A172 (cell line): ENCODE results near the gene NAPSA. TPM values are rescaled to one million over a fixed set of nuclear protein-coding genes. Genes with fewer than 3 reads are reported as not detected.
A peak's percentile ranks its signal among the peaks of the same experiment; 100 is the strongest.
"Not testable (repeated sequence)": the region's sequence is repeated elsewhere in the genome, so short reads cannot be mapped to it uniquely, and the experiment has no call there.

ENCODE experiments used
- DNase-seq: peaks from one replicate; pipeline ENCODE4 v3.0.0-alpha.2; 2015; ENCODE audit warnings: low spot score
- total RNA-seq: library from RNA; depleted of rRNA; stranded (reverse); fragments of >200 nt; shearing (Covaris generic); gene quantifications from 2 replicates; pipeline ENCODE4 v1.2.3, GENCODE V29; 2014

Gene NAPSA
- total RNA-seq, 1 experiment from 2014 or later = 0.16 TPM

GRCh38 chr19:50361290-50362029, 4.0 kb downstream of the NAPSA start:
- DNase-seq = no peak

DNA sequence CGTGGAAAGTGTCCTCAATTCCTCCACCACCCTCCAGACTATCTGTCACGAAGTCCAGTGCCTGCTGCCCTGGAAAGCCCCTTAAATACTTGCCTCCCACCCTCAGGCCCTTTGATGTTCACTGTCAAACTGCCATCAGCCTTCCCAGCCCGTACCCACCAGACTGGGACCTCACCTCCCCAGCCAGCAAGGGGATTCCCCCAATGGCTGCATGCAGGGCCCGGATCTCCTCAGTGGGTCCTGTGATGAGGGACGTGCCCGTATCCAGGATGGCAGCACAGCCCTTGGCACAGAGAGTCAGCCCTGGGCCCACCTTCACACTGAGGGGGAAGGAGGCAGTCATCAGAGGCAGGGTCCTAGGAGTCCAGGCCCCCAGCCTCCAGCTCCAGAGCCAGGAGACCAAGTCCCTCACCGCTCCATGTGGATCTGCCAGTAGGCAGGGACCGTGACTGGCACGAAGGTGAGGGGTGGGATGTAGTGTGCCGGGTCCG, 6.1 kb downstream of the NAPSA start:
- no peak for DNase-seq

GRCh38 chr19:50358483-50359327, 6.7 kb downstream of the NAPSA start:
- no peak for DNase-seq

- peak; percentile 62 for DNase-seq
Measured at GRCh38 chr19:50357178-50358100, 8.0 kb downstream of the NAPSA start.

DNA sequence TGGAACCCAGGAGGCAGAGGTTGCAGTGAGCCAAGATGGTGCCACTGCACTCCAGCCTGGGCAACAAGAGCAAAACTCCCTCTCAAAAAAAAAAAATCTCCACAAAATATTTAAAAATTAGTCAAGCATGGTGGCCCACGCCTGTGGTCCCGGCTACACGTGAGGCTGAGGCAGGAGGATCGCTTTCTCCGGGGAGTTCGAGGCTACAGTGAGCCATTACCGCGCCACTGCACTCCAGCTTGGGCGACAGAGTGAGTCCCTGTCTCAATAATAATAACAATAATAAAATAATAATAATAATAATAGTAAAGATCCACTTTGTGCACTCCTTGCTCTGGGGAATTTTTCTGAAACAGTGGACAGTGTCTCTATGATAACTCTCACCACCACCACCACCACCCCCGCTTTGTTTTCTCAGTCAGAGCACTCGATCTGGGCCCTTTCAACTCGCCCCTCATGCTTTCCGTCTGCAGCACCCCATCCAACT, 8.7 kb downstream of the NAPSA start:
- no peak for DNase-seq

- not testable (repeated sequence) for DNase-seq
Measured at GRCh38 chr19:50353487-50353880, 12.0 kb downstream of the NAPSA start.

GRCh38 chr19:50352242-50352641, 13.2 kb downstream of the NAPSA start:
- DNase-seq = no peak

DNA sequence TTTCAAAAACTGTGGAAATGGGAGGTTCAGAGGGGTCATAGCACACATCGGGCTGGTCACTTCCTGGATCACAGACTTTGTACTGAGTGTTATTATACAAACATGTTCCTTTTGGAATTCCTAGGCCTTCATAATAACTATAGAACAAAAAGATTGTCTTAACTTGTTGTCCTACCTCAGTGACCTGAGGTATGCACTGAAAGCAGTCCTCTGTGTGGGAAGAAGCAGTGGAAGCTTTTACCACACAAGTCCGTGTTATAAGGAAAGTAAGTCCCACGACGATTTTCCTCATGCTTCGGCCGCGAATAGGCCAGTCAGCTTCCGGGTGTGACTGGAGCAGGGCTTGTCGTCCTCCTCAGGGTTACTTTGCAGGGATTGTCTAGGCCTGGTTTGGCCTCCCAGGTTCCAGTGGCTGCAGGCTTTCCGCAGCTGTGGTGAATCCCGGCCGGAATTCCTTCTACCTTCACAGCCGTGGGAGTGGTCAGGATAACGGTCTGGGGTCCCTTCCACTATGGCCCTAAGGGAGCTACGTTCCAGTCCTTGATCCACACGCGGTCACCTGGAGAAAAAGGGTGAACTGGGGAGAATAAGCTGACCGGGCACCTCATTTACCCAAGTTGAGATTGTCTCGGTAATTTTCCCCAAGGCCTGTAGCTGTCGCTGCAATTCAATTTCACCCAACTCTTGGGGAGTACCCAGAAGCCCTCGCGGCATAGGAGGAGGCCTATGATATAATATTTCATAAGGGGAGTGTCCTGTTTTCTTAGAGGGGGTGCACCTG, 16.0 kb downstream of the NAPSA start:
- no peak for DNase-seq

GRCh38 chr19:50347089-50347581, 18.3 kb downstream of the NAPSA start:
- not testable (repeated sequence) for DNase-seq

GRCh38 chr19:50344661-50345318, 20.6 kb downstream of the NAPSA start:
- DNase-seq = no peak

- no peak for DNase-seq
Measured at GRCh38 chr19:50341091-50341564, 24.3 kb downstream of the NAPSA start.

DNA sequence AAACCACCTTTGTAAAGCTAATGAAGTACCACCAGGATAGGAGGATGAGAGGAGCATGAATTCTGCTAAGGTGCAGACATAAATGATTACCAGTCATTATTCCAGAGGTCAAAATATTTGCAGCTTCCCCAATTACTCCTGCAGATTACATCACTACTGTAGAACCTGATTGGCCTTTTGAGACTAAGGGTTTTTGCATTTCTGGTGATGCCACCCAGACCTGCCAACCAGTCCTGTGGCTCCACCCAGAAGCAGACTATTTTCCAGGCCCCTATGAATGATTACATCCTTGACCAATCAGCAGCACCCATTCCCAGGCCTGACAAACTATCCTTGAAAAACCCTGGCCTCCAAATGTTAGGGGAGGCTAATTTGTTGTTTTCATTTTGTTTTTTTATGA, 25.1 kb downstream of the NAPSA start:
- DNase-seq = no peak

DNA sequence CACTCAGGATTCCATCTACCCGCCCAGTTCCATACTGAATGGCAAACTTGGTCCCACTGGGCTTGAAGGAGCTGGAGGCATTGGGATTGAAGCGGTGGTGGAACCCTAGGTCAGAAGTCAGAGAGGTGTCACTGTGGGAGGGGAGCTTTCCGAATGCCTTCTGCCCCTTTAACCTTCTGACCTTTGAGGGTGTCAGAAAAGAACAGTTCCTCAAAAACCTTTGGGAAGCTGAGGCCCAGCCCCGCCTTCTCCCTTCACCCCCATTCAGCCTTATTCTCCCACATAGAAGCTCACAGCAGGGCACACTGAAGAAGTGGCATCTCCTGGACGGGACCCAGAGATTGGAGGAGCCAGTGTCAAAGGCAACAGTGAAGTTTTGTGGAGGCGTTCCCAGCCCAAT, 28.4 kb downstream of the NAPSA start:
- DNase-seq = not testable (repeated sequence)

DNA sequence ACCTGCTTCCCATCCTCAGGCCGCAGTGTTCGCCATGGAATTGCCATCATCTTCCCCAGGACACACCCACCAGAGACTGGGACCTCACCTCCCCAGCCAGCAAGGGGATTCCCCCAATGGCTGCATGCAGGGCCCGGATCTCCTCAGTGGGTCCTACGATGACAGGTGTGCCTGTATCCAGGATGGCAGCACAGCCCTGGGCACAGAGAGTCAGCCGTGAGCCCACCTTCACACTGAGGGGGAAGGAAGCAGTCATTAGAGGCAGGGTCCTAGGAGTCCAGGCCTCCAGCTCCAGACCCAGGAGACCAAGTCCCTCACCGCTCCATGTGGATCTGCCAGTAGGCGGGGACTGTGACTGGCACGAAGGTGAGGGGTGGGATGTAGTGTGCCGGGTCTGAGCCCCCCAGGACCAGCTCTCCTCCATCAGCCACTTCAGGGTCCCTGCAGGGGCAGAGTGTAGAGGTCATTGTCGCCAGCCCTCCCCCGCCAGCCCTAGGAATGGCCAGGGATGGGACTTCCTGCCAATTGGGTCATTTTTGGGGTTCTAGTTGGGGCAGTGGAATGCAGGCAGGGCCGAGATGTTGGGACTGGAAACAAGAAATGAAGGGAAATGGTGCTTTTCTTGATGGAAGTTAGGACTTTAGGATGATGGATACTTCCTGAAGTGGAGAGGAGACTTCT, 30.6 kb downstream of the NAPSA start:
- no peak for DNase-seq

GRCh38 chr19:50333737-50334617, 31.5 kb downstream of the NAPSA start:
- no peak for DNase-seq

DNA sequence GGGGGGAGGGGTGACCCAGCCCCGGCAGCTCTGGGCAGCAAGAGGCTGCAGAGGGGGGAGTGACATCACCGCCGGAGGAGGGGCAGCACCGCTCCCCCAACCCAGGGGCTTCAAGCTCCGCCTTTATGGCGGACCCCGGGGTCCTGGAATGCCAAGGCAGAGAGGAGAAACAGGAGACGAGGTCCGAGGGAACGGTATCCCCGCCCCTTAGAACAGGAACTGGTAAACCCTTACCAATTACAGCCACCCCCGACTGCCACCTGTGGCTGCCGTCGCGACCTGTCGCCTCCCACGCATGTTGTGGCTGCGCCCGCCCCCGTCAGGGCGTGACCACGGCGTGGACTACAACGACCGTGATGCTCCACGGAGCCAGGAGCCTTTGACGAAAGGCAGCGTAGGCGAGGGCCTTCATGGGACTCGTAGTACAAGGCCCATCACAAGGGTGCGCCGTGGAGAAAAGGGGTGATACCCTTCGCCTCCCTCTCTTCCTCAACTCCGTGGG, 32.2 kb downstream of the NAPSA start:
- peak; percentile 92 for DNase-seq

DNA sequence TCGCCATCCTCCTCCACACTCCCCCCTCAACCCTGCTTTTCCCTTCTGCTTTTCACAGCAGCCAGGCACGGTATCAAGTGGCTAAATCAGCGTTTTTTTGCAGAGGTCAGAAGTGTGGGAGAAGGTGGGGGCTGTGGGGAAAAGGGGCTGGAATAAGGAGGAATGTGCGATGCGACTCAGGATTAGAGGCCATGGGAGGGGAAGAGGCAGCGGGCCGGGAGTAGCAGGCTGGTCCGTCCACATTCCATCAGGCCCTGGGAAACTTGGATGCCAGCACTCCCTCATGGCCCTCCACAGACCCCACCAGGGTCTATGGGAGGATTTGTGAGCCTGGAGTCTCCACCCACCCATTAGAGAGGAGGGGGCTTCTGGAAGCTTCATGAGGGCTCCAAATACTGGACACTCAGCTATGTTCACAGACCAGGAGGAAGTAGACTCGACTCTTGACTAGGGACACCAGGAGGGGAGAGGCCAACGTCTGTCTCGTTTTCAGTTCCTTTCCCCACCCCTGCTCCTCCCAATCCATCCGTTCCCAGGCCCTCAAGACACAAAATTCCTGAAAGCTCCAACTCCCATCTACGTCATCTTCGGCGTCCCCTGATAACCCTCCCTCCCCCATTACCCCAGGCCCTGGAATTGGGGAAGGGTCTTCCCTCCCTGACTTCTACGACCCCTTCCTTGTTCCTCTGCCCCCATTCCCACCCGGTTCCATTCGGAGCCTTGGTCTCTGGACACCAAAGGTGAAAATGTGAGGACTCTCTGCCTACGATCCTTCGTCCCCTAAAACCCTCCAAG, 33.0 kb downstream of the NAPSA start:
- DNase-seq = no peak

DNA sequence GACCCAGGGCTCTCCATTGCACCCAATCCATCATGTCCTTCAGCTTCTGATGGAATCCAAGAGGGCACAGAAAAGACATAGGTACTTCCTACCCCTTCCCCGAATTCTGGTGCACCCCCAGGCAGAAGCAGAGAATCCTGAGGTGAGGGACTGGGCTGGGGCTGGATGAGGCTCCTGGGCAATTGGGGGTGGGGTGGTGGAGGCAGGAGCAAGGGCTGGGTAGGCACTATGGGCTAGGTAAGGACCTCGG, 33.5 kb downstream of the NAPSA start:
- DNase-seq = no peak
